KMS-11 (cell line): ENCODE measurements around the gene PER3.

ENCODE experiments used
- H2AFZ ChIP-seq: fragments of 200-600 bp; sonication (generic); 2 replicates; pipeline ENCODE4 v1.6.1; 2016; ENCODE audit warnings: antibody characterized with exemption, mixed run types, low read depth
- H3K27ac ChIP-seq: fragments of 200-600 bp; sonication (generic); 2 replicates; pipeline ENCODE4 v1.6.1; 2016; ENCODE audit warnings: mild to moderate bottlenecking, mixed run types
- H3K27me3 ChIP-seq: fragments of 200-600 bp; sonication (generic); 2 replicates; pipeline ENCODE4 v1.6.1; 2017; ENCODE audit warnings: mild to moderate bottlenecking, low read depth, mixed run types, moderate library complexity; ENCODE audit not compliant: insufficient read depth
- H3K36me3 ChIP-seq: fragments of 200-600 bp; sonication (generic); 2 replicates; pipeline ENCODE4 v1.6.1; 2017; ENCODE audit warnings: mild to moderate bottlenecking, mixed run types; ENCODE audit not compliant: insufficient read depth
- H3K4me1 ChIP-seq: fragments of 200-600 bp; sonication (generic); 2 replicates; pipeline ENCODE4 v1.6.1; 2016; ENCODE audit warnings: mild to moderate bottlenecking, low read depth, mixed run types; ENCODE audit not compliant: poor library complexity, severe bottlenecking
- H3K4me2 ChIP-seq: fragments of 200-600 bp; sonication (generic); 2 replicates; pipeline ENCODE4 v1.7.0; 2016; ENCODE audit warnings: mild to moderate bottlenecking, mixed run types
- H3K4me3 ChIP-seq: fragments of 200-600 bp; sonication (generic); IDR thresholded peaks from 2 replicates; pipeline ENCODE4 v1.6.1; 2017; ENCODE audit warnings: low read depth, low read length, mixed read lengths; ENCODE audit not compliant: insufficient read depth
- H3K79me2 ChIP-seq: fragments of 200-600 bp; sonication (generic); 2 replicates; pipeline ENCODE4 v1.6.1; 2016; ENCODE audit warnings: low read depth, mixed run types; ENCODE audit not compliant: insufficient read depth
- H3K9ac ChIP-seq: fragments of 200-600 bp; sonication (generic); 2 replicates; pipeline ENCODE4 v1.6.1; 2016; ENCODE audit warnings: mild to moderate bottlenecking, mixed run types
- H4K20me1 ChIP-seq: fragments of 200-600 bp; sonication (generic); 2 replicates; pipeline ENCODE4 v1.6.1; 2016; ENCODE audit warnings: mild to moderate bottlenecking, mixed run types; ENCODE audit not compliant: insufficient read depth
- CTCF ChIP-seq: fragments of 200-600 bp; sonication (generic); conservative IDR thresholded peaks from 2 replicates; pipeline ENCODE4 v1.6.1; 2017; ENCODE audit warnings: low read depth, mild to moderate bottlenecking, antibody characterized with exemption, low read length, moderate library complexity, mixed read lengths

The PER3 gene

GRCh38 chr1:7813677-7814373 lies 29.7 kb downstream of the PER3 start:
- H3K27me3 ChIP-seq: no peaks in the 10 kb centered on the region
- no peak overlapping the region for H3K4me2 ChIP-seq
- H3K36me3 ChIP-seq: no peaks in the 10 kb centered on the region
- no peak overlapping the region for H3K27ac ChIP-seq
- no peak overlapping the region for H3K4me3 ChIP-seq
- H3K79me2 ChIP-seq: no peaks in the 10 kb centered on the region
- TF ChIP-seq CTCF: no peak
- H2AFZ ChIP-seq: no peak overlapping the region
- H4K20me1 ChIP-seq: no peaks in the 10 kb centered on the region
- H3K9ac ChIP-seq: no peak overlapping the region
- no peaks in the 10 kb centered on the region for H3K4me1 ChIP-seq

GRCh38 chr1:7821282-7821681 lies 37.2 kb downstream of the PER3 start:
- TF ChIP-seq CTCF: no peak
- H3K9ac ChIP-seq: no peak overlapping the region
- no peaks in the 10 kb centered on the region for H3K36me3 ChIP-seq

GRCh38 chr1:7824701-7825100 lies 40.6 kb downstream of the PER3 start:
- H3K4me3 ChIP-seq: no peak overlapping the region
- H3K27me3 ChIP-seq: no peaks in the 10 kb centered on the region
- no peaks in the 10 kb centered on the region for H4K20me1 ChIP-seq
- TF ChIP-seq CTCF: no peak
- peaks cover 10% of the 10 kb centered on the region for H3K4me1 ChIP-seq
- no peak overlapping the region for H2AFZ ChIP-seq
- H3K9ac ChIP-seq: no peak overlapping the region
- H3K79me2 ChIP-seq: no peaks in the 10 kb centered on the region
- H3K36me3 ChIP-seq: no peaks in the 10 kb centered on the region
- no peak overlapping the region for H3K27ac ChIP-seq
- H3K4me2 ChIP-seq: no peak overlapping the region

More at GRCh38 chr1:7821282-7821681, 37.2 kb downstream of the PER3 start:
- no peak overlapping the region for H3K4me2 ChIP-seq
- no peaks in the 10 kb centered on the region for H3K27me3 ChIP-seq
- no peak overlapping the region for H2AFZ ChIP-seq
- no peak overlapping the region for H3K4me3 ChIP-seq
- no peaks in the 10 kb centered on the region for H3K79me2 ChIP-seq
- no peaks in the 10 kb centered on the region for H4K20me1 ChIP-seq
- H3K27ac ChIP-seq: no peak overlapping the region
- H3K4me1 ChIP-seq: no peaks in the 10 kb centered on the region

GRCh38 chr1:7826363-7826762 lies 42.3 kb downstream of the PER3 start:
- Histone ChIP-seq H3K4me3 (no peak overlapping the region), H3K27ac (no peak overlapping the region), H3K9ac (no peak overlapping the region), H3K36me3 (no peaks in the 10 kb centered on the region), H2AFZ (no peak overlapping the region), H3K79me2 (no peaks in the 10 kb centered on the region), H3K27me3 (no peaks in the 10 kb centered on the region), H3K4me2 (no peak overlapping the region), H3K4me1 (peaks cover 20% of the 10 kb centered on the region), H4K20me1 (no peaks in the 10 kb centered on the region)
- TF ChIP-seq CTCF: no peak
